CD14-positive monocyte (primary cell): Measurements from ENCODE around the gene FADS2. TPM values are rescaled to one million over a fixed set of nuclear protein-coding genes. Genes with fewer than 3 reads are reported as not detected.

ENCODE experiments used
- DNase-seq, 3 donors: peaks; one replicate each; pipeline ENCODE4 v3.0.0-alpha.2; 2011 to 2022
- H2AFZ ChIP-seq: 2 replicates; pipeline ENCODE4 v1.6.0; 2012; ENCODE audit warnings: mild to moderate bottlenecking, low read depth, low read length, inconsistent platforms; ENCODE audit not compliant: insufficient read depth, poor library complexity, severe bottlenecking
- H3K27ac ChIP-seq, 2 donors: 1 replicate in 1 of 2; 2 replicates in 1 of 2; pipeline ENCODE4 v1.5.1; 2012 to 2013; ENCODE audit warnings: low read length in 2 of 2, control low read depth in 1 of 2, inconsistent platforms in 1 of 2, low read depth in 1 of 2, mild to moderate bottlenecking in 1 of 2
- H3K27me3 ChIP-seq, 2 donors: one replicate each; pipeline versions ENCODE4 v1.6.0 to v1.6.1; 2011 to 2013; ENCODE audit warnings: low read length in 2 of 2; ENCODE audit not compliant: control insufficient read depth in 2 of 2, insufficient read depth in 2 of 2
- H3K36me3 ChIP-seq, 2 donors: replicated peaks in 1 of 2; 1 replicate in 1 of 2; 2 replicates in 1 of 2; pipeline versions ENCODE4 v1.5.1 to v1.6.1; 2012 to 2013; ENCODE audit warnings: low read length in 2 of 2, control low read depth in 1 of 2, inconsistent platforms in 1 of 2, mild to moderate bottlenecking in 1 of 2; ENCODE audit not compliant: insufficient read depth in 2 of 2, control insufficient read depth in 1 of 2
- H3K4me1 ChIP-seq, 2 donors: 1 replicate in 1 of 2; 2 replicates in 1 of 2; pipeline versions ENCODE4 v1.5.1 to v1.6.1; 2012 to 2013; ENCODE audit warnings: low read length in 2 of 2, control low read depth in 1 of 2, inconsistent platforms in 1 of 2, mild to moderate bottlenecking in 1 of 2, moderate library complexity in 1 of 2; ENCODE audit not compliant: insufficient read depth in 2 of 2, control insufficient read depth in 1 of 2
- H3K4me2 ChIP-seq: replicated peaks from 2 replicates; pipeline ENCODE3; 2012; ENCODE audit warnings: low read length, moderate library complexity, mild to moderate bottlenecking; ENCODE audit not compliant: poor library complexity, severe bottlenecking; ENCODE audit errors: extremely low read depth
- H3K4me3 ChIP-seq, 3 experiments: fragments of 200-600 bp in 1 of 3; sonication (generic) in 1 of 3; replicated peaks in 1 of 3; 1 replicate in 2 of 3; 2 replicates in 1 of 3; pipeline ENCODE4 v1.5.1; 2011 to 2013; ENCODE audit warnings: low read length in 3 of 3, mild to moderate bottlenecking in 3 of 3, control low read depth in 2 of 3, low read depth in 2 of 3, inconsistent platforms in 1 of 3, moderate library complexity in 1 of 3
- H3K79me2 ChIP-seq: 2 replicates; pipeline ENCODE4 v1.6.0; 2012; ENCODE audit warnings: mild to moderate bottlenecking, control low read depth, inconsistent platforms, low read length, moderate library complexity; ENCODE audit not compliant: insufficient read depth
- H3K9ac ChIP-seq: 2 replicates; pipeline ENCODE4 v1.6.0; 2017; ENCODE audit warnings: low read length, mild to moderate bottlenecking; ENCODE audit not compliant: insufficient read depth, poor library complexity, severe bottlenecking
- H3K9me3 ChIP-seq, 2 donors: replicated peaks in 1 of 2; 1 replicate in 1 of 2; 2 replicates in 1 of 2; pipeline versions ENCODE4 v1.5.1 to v1.6.1; 2012 to 2013; ENCODE audit warnings: low read length in 2 of 2, control low read depth in 1 of 2; ENCODE audit not compliant: control insufficient read depth in 1 of 2, insufficient read depth in 1 of 2
- H4K20me1 ChIP-seq: 2 replicates; pipeline ENCODE4 v1.6.0; 2012; ENCODE audit warnings: mild to moderate bottlenecking, low read length, control low read depth, moderate library complexity; ENCODE audit not compliant: insufficient read depth
- H3K27ac Mint-ChIP-seq, 7 donors: one replicate each; pipeline ENCODE4 v1.8.0; 2020; ENCODE audit warnings: mild to moderate bottlenecking in 7 of 7, mixed read lengths in 7 of 7, moderate library complexity in 6 of 7, inconsistent platforms in 2 of 7
- H3K27me3 Mint-ChIP-seq, 3 donors: one replicate each; pipeline ENCODE4 v1.8.0; 2021 to 2022; ENCODE audit warnings: low read depth in 3 of 3, mild to moderate bottlenecking in 3 of 3, mixed read lengths in 3 of 3, moderate library complexity in 3 of 3, inconsistent platforms in 1 of 3
- H3K36me3 Mint-ChIP-seq, 2 donors: one replicate each; pipeline ENCODE4 v1.8.0; 2020; ENCODE audit warnings: mixed read lengths in 2 of 2, inconsistent platforms in 1 of 2, mild to moderate bottlenecking in 1 of 2
- H3K4me1 Mint-ChIP-seq: one replicate; pipeline ENCODE4 v1.8.0; 2020; ENCODE audit warnings: mild to moderate bottlenecking, mixed read lengths
- H3K4me3 Mint-ChIP-seq, 2 donors: one replicate each; pipeline ENCODE4 v1.8.0; 2020; ENCODE audit warnings: mild to moderate bottlenecking in 2 of 2, mixed read lengths in 2 of 2, moderate library complexity in 1 of 2
- H3K9me3 Mint-ChIP-seq, 7 donors: one replicate each; pipeline ENCODE4 v1.8.0; 2020 to 2022; ENCODE audit warnings: mixed read lengths in 7 of 7, mild to moderate bottlenecking in 6 of 7, moderate library complexity in 6 of 7, inconsistent platforms in 2 of 7
- CTCF ChIP-seq: fragments of 200-600 bp; IDR thresholded peaks from one replicate; pipeline ENCODE4 v1.8.0; 2022; ENCODE audit warnings: antibody characterized with exemption, mild to moderate bottlenecking
- WGBS: methylation state at CpG from one replicate; pipeline ENCODE4 v1.1.5; 2013; ENCODE audit warnings: missing lambda C conversion rate; ENCODE audit not compliant: insufficient coverage; 5-methylcytosine and 5-hydroxymethylcytosine counted together
- intact Hi-C, 2 donors: fragments of 100-400 bp; cut with micrococcal nuclease; formaldehyde crosslinking; loops; one replicate each; pipeline versions ENCODE4 v1.15.0 to v1.15.1; 2023
- polyA plus RNA-seq, 3 donors: library from polyadenylated mRNA; depleted of rRNA in 1 of 3; unstranded in 2 of 3; stranded (reverse) in 1 of 3; fragments of 300-500 nt in 2 of 3; fragments of >200 nt in 1 of 3; fragmentation: Illumina TruSeq in 2 of 3; gene quantifications; 1 replicate in 2 of 3; 2 replicates in 1 of 3; pipeline ENCODE4 v1.2.3, GENCODE V29; 2012 to 2021

The FADS2 gene
- polyA plus RNA-seq, 3 donors: 5.1 to 19.9 (median 6.4) TPM

GRCh38 chr11:61791737-61792309 is 36.3 kb upstream of the FADS2 start:
- Histone ChIP-seq H3K36me3 (peaks cover 40 to 55% of the 10 kb centered on the region in 2 donors), H3K79me2 (peaks cover 73% of the 10 kb centered on the region), H3K27me3 (no peaks in the 10 kb centered on the region), H3K27ac (peak overlapping the region; percentile 87 to 98), H4K20me1 (peaks cover 5% of the 10 kb centered on the region), H2AFZ (peak overlapping the region; percentile 87), H3K4me1 (peaks cover 16 to 26% of the 10 kb centered on the region in 2 donors), H3K4me2 (peak overlapping the region; percentile 94), H3K9me3 (no peaks in the 10 kb centered on the region), H3K9ac (peak overlapping the region; percentile 88), H3K4me3 (peak overlapping the region; percentile 68 to 77 (median 73))
- H3K36me3 Mint-ChIP-seq: peaks cover 36 to 43% of the 10 kb centered on the region in 2 donors
- peaks cover 21% of the 10 kb centered on the region for H3K4me1 Mint-ChIP-seq
- H3K27ac Mint-ChIP-seq: peak overlapping the region; percentile 99 to 100 (median 100)
- 6% methylated on average over 13 of the region's 14 CpGs for WGBS
- H3K27me3 Mint-ChIP-seq: no peaks in the 10 kb centered on the region
- peaks cover 0 to 2% (median 0%) of the 10 kb centered on the region in 7 donors for H3K9me3 Mint-ChIP-seq
- TF ChIP-seq CTCF: no peak
- intact Hi-C loops: loop anchor here (2.0 to 5.0 kb wide), 2 partner anchors 25 to 330 kb away; partner anchors contain the start of genes FADS1 (in 1 of the 2) and INCENP (in 1 of the 2)
- peak; percentile 69 to 78 (median 75) for DNase-seq
- H3K4me3 Mint-ChIP-seq: peak overlapping the region; percentile 90 to 99

- H3K36me3 Mint-ChIP-seq: peaks cover 30 to 38% of the 10 kb centered on the region in 2 donors
- peak within 1 kb of the TSS; percentile 94 for H3K4me2 ChIP-seq
- intact Hi-C loops: loop anchor here (2.0 to 5.0 kb wide), 2 partner anchors 24 to 330 kb away; partner anchors contain the start of genes FADS1 (in 1 of the 2) and INCENP (in 1 of the 2)
- H3K79me2 ChIP-seq: peaks cover 77% of the 10 kb centered on the region
- H2AFZ ChIP-seq: peak within 1 kb of the TSS; percentile 87
- peak within 1 kb of the TSS; percentile 87 to 98 for H3K27ac ChIP-seq
- peaks cover 4% of the 10 kb centered on the region for H4K20me1 ChIP-seq
- peak within 1 kb of the TSS; percentile 88 for H3K9ac ChIP-seq
- no peak for TF ChIP-seq CTCF
- WGBS: 0% methylated on average over 55 of the region's 61 CpGs
- peak within 1 kb of the TSS; percentile 99 to 100 (median 100) for H3K27ac Mint-ChIP-seq
- H3K9me3 Mint-ChIP-seq: peaks cover 0 to 2% (median 0%) of the 10 kb centered on the region in 7 donors
- H3K4me1 ChIP-seq: peaks cover 16 to 26% of the 10 kb centered on the region in 2 donors
- H3K4me3 ChIP-seq: peak within 1 kb of the TSS; percentile 68 to 77 (median 73)
- no peaks in the 10 kb centered on the region for H3K27me3 ChIP-seq
- H3K4me1 Mint-ChIP-seq: peaks cover 21% of the 10 kb centered on the region
- H3K9me3 ChIP-seq: no peaks in the 10 kb centered on the region
- peaks cover 33 to 48% of the 10 kb centered on the region in 2 donors for H3K36me3 ChIP-seq
- DNase-seq: peak; percentile 86 to 89 (median 87)
- H3K4me3 Mint-ChIP-seq: peak within 1 kb of the TSS; percentile 90 to 99
- H3K27me3 Mint-ChIP-seq: no peaks in the 10 kb centered on the region
These were observed 35.6 kb upstream of the FADS2 start, which contains the start of the genes FEN1 and TMEM258 for GRCh38 chr11:61792310-61793082. TSS of gene FEN1 (plus strand) at chr11:61792911. CDS start at chr11:61795362, 2,451 bp downstream. TSS of gene TMEM258 (minus strand) at chr11:61792599. CDS start at chr11:61792558, 41 bp downstream.
